ENCODE data around the gene ADARB2.

ADARB2 gene

GRCh38 chr10:1196656-1197055, 540.7 kb downstream of the ADARB2 start:
- no peak for DNase-seq (ENCODE audit: extremely low spot score)
- CTCF ChIA-PET: no interaction called here
- POLR2A ChIA-PET: no interaction called here
- no peak for TF ChIP-seq PKNOX1 (IDR thresholded peaks at IDR 0.05)
- TF ChIP-seq HDGF (IDR thresholded peaks at IDR 0.05; ENCODE audit: borderline replicate concordance): no peak
- TF ChIP-seq ZNF384 (IDR thresholded peaks at IDR 0.05): no peak
- TF ChIP-seq NFRKB (IDR thresholded peaks at IDR 0.05): no peak
- TF ChIP-seq TARDBP (IDR thresholded peaks at IDR 0.05): no peak
- TF ChIP-seq LEF1 (IDR thresholded peaks at IDR 0.05; ENCODE audit: borderline replicate concordance): no peak
- no peak for TF ChIP-seq FOXK2 (IDR thresholded peaks at IDR 0.05)
- no peak for TF ChIP-seq ARNT (IDR thresholded peaks at IDR 0.05)
- TF ChIP-seq SP1 (IDR thresholded peaks at IDR 0.05): no peak
- TF ChIP-seq FOXM1 (IDR thresholded peaks at IDR 0.05; ENCODE audit: borderline replicate concordance): no peak
- no peak for TF ChIP-seq CTBP1 (IDR thresholded peaks at IDR 0.05; ENCODE audit: borderline replicate concordance)
- no peak for TF ChIP-seq L3MBTL2 (conservative IDR thresholded peaks at IDR 0.05)
- no peak for TF ChIP-seq SUZ12 (IDR thresholded peaks at IDR 0.05)
- TF ChIP-seq ELF4 (IDR thresholded peaks at IDR 0.05): no peak
- no peak for TF ChIP-seq FOXA1 (IDR thresholded peaks at IDR 0.05)
- TF ChIP-seq BHLHE40 (IDR thresholded peaks at IDR 0.05; ENCODE audit: borderline replicate concordance): no peak

GRCh38 chr10:1195828-1196227, 541.5 kb downstream of the ADARB2 start:
- ChIA-PET CTCF (no interaction called here), POLR2A (no interaction called here)
- TF ChIP-seq HDGF (IDR thresholded peaks at IDR 0.05; ENCODE audit: borderline replicate concordance) (no peak), FOXA1 (IDR thresholded peaks at IDR 0.05) (no peak), FOXK2 (IDR thresholded peaks at IDR 0.05) (no peak), CTBP1 (IDR thresholded peaks at IDR 0.05; ENCODE audit: borderline replicate concordance) (no peak), PKNOX1 (IDR thresholded peaks at IDR 0.05) (no peak), ARNT (IDR thresholded peaks at IDR 0.05) (no peak), TARDBP (IDR thresholded peaks at IDR 0.05) (no peak), LEF1 (IDR thresholded peaks at IDR 0.05; ENCODE audit: borderline replicate concordance) (no peak), NFRKB (IDR thresholded peaks at IDR 0.05) (no peak), ZNF384 (IDR thresholded peaks at IDR 0.05) (no peak), BHLHE40 (IDR thresholded peaks at IDR 0.05; ENCODE audit: borderline replicate concordance) (no peak), SUZ12 (IDR thresholded peaks at IDR 0.05) (no peak), ELF4 (IDR thresholded peaks at IDR 0.05) (no peak), SP1 (IDR thresholded peaks at IDR 0.05) (no peak), L3MBTL2 (conservative IDR thresholded peaks at IDR 0.05) (no peak), FOXM1 (IDR thresholded peaks at IDR 0.05; ENCODE audit: borderline replicate concordance) (no peak)
- no peak for DNase-seq (ENCODE audit: extremely low spot score)

GRCh38 chr10:1194161-1194560, 543.2 kb downstream of the ADARB2 start:
- TF ChIP-seq BHLHE40 (IDR thresholded peaks at IDR 0.05; ENCODE audit: borderline replicate concordance): no peak
- no peak for TF ChIP-seq SUZ12 (IDR thresholded peaks at IDR 0.05)
- TF ChIP-seq L3MBTL2 (conservative IDR thresholded peaks at IDR 0.05): no peak
- TF ChIP-seq ARNT (IDR thresholded peaks at IDR 0.05): no peak
- no peak for TF ChIP-seq ELF4 (IDR thresholded peaks at IDR 0.05)
- ChIA-PET CTCF (no interaction called here), POLR2A (no interaction called here)

GRCh38 chr10:1193561-1193960, 543.8 kb downstream of the ADARB2 start:
- ChIA-PET POLR2A (no interaction called here), CTCF (no interaction called here)
- TF ChIP-seq CTBP1 (IDR thresholded peaks at IDR 0.05; ENCODE audit: borderline replicate concordance) (no peak), FOXK2 (IDR thresholded peaks at IDR 0.05) (no peak), PKNOX1 (IDR thresholded peaks at IDR 0.05) (no peak), ELF4 (IDR thresholded peaks at IDR 0.05) (no peak), BHLHE40 (IDR thresholded peaks at IDR 0.05; ENCODE audit: borderline replicate concordance) (no peak), NFRKB (IDR thresholded peaks at IDR 0.05) (no peak), TARDBP (IDR thresholded peaks at IDR 0.05) (no peak), SP1 (IDR thresholded peaks at IDR 0.05) (no peak), L3MBTL2 (conservative IDR thresholded peaks at IDR 0.05) (no peak), HDGF (IDR thresholded peaks at IDR 0.05; ENCODE audit: borderline replicate concordance) (no peak), FOXA1 (IDR thresholded peaks at IDR 0.05) (no peak), SUZ12 (IDR thresholded peaks at IDR 0.05) (no peak), FOXM1 (IDR thresholded peaks at IDR 0.05; ENCODE audit: borderline replicate concordance) (no peak), ZNF384 (IDR thresholded peaks at IDR 0.05) (no peak), ARNT (IDR thresholded peaks at IDR 0.05) (no peak)
- DNase-seq (ENCODE audit: extremely low spot score): no peak

More at GRCh38 chr10:1194161-1194560, 543.2 kb downstream of the ADARB2 start:
- no peak for DNase-seq (ENCODE audit: extremely low spot score)

GRCh38 chr10:1191752-1192151, 545.6 kb downstream of the ADARB2 start:
- TF ChIP-seq TARDBP (IDR thresholded peaks at IDR 0.05) (no peak), FOXA1 (IDR thresholded peaks at IDR 0.05) (no peak), SP1 (IDR thresholded peaks at IDR 0.05) (no peak), ARNT (IDR thresholded peaks at IDR 0.05) (no peak), CTBP1 (IDR thresholded peaks at IDR 0.05; ENCODE audit: borderline replicate concordance) (no peak)
- DNase-seq (ENCODE audit: extremely low spot score): no peak
- ChIA-PET POLR2A (no interaction called here), CTCF (no interaction called here)

GRCh38 chr10:1190791-1191490, 546.4 kb downstream of the ADARB2 start:
- CTCF ChIA-PET: no interaction called here
- TF ChIP-seq PKNOX1 (IDR thresholded peaks at IDR 0.05) (no peak), ZNF384 (IDR thresholded peaks at IDR 0.05) (no peak), LEF1 (IDR thresholded peaks at IDR 0.05; ENCODE audit: borderline replicate concordance) (no peak), ELF4 (IDR thresholded peaks at IDR 0.05) (no peak), L3MBTL2 (conservative IDR thresholded peaks at IDR 0.05) (no peak), TARDBP (IDR thresholded peaks at IDR 0.05) (no peak), SP1 (IDR thresholded peaks at IDR 0.05) (no peak), SUZ12 (IDR thresholded peaks at IDR 0.05) (no peak)
- DNase-seq (ENCODE audit: extremely low spot score): no peak
- POLR2A ChIA-PET: no interaction called here

Data from HEK293T (cell line).